HepG2 (cell line): ENCODE results near the gene CTSA. TPM values are rescaled to one million over a fixed set of nuclear protein-coding genes. Genes with fewer than 3 reads are reported as not detected.

Experiments
- EZH2 ChIP-seq: conservative IDR thresholded peaks from 2 replicates; pipeline ENCODE4 v1.6.1; 2012; ENCODE audit warnings: mild to moderate bottlenecking, low read depth, low read length, moderate library complexity
- MBNL3 ChIP-seq: fragments of 250-450 bp; sonication (Bioruptor Pico); conservative IDR thresholded peaks from 2 replicates; pipeline ENCODE4 v1.8.0; 2022; ENCODE audit warnings: mild to moderate bottlenecking, inconsistent platforms
- MED13 ChIP-seq: sonication (generic); formaldehyde crosslinking; IDR thresholded peaks from 2 replicates; pipeline ENCODE4 v1.5.0; 2020; ENCODE audit warnings: missing genetic modification reagents
- PLSCR1 ChIP-seq: sonication (generic); formaldehyde crosslinking; IDR thresholded peaks from 2 replicates; pipeline ENCODE4 v1.5.0; 2020; ENCODE audit warnings: missing genetic modification reagents, mild to moderate bottlenecking, borderline replicate concordance
- REPIN1 ChIP-seq: sonication (generic); formaldehyde crosslinking; IDR thresholded peaks from 2 replicates; pipeline ENCODE4 v1.8.0; 2022; ENCODE audit warnings: missing genetic modification reagents, low read depth, mild to moderate bottlenecking, borderline replicate concordance
- RNF219 ChIP-seq: sonication (generic); formaldehyde crosslinking; IDR thresholded peaks from 2 replicates; pipeline ENCODE4 v1.5.0; 2020; ENCODE audit warnings: mild to moderate bottlenecking, missing genetic modification reagents
- ZHX2 ChIP-seq, 2 experiments: sonication (generic) in 1 of 2; formaldehyde crosslinking in 1 of 2; IDR thresholded peaks; 2 replicates each; pipeline versions ENCODE4 v1.6.1 to v1.9.0; 2014 to 2022; ENCODE audit warnings: antibody characterized with exemption in 1 of 2, borderline replicate concordance in 1 of 2, inconsistent platforms in 1 of 2, low read depth in 1 of 2, missing genetic modification reagents in 1 of 2
- ZNF124 ChIP-seq: sonication (generic); formaldehyde crosslinking; IDR thresholded peaks from 2 replicates; pipeline ENCODE4 v1.4.0; 2020; ENCODE audit warnings: missing genetic modification reagents
- ZNF597 ChIP-seq: sonication (generic); formaldehyde crosslinking; IDR thresholded peaks from 2 replicates; pipeline ENCODE4 v1.5.0; 2020; ENCODE audit warnings: missing genetic modification reagents
- ZNF670 ChIP-seq: sonication (generic); formaldehyde crosslinking; IDR thresholded peaks from 2 replicates; pipeline ENCODE4 v1.8.0; 2022; ENCODE audit warnings: mild to moderate bottlenecking, missing genetic modification reagents, borderline replicate concordance
- ZNF749 ChIP-seq: sonication (generic); formaldehyde crosslinking; IDR thresholded peaks from 2 replicates; pipeline ENCODE4 v1.8.0; 2022; ENCODE audit warnings: mild to moderate bottlenecking, missing genetic modification reagents, moderate library complexity, borderline replicate concordance
- polyA plus RNA-seq, 8 experiments: library from polyadenylated mRNA; depleted of rRNA in 3 of 8; stranded (reverse) in 7 of 8; unstranded in 1 of 8; fragments of >200 nt; fragmentation: Illumina TruSeq in 4 of 8; extraction: Trizol in 4 of 8; gene quantifications; 2 replicates each; pipeline versions ENCODE4 v1.2.1 to v1.2.3, GENCODE V29; 2011 to 2016; ENCODE audit warnings: low read depth in 4 of 8, missing spikeins in 1 of 8, mixed read lengths in 1 of 8; ENCODE audit not compliant: insufficient read depth in 1 of 8
- total RNA-seq, 5 experiments: library from RNA; depleted of rRNA; stranded (reverse); fragments of >200 nt; fragmentation: Illumina TruSeq; extraction: Trizol; gene quantifications; 2 replicates each; pipeline ENCODE4 v1.2.3, GENCODE V29; 2016; ENCODE audit warnings: low read depth in 1 of 5
- TF ChIP-seq, protein P1 (sequence below): IDR thresholded peaks from 2 replicates; pipeline ENCODE4 v1.6.1; 2016; ENCODE audit warnings: missing genetic modification reagents, missing compliant biosample characterization
- TF ChIP-seq, protein P2 (sequence below): sonication (generic); formaldehyde crosslinking; IDR thresholded peaks from 2 replicates; pipeline ENCODE4; 2020; ENCODE audit warnings: missing genetic modification reagents, mild to moderate bottlenecking, borderline replicate concordance

The CTSA gene
- total and polyA plus RNA-seq, 2 of the 13 experiments (the other 11 are each of a cell fraction or from before 2014, with no cell fraction given) = 202 to 231 TPM

DNA sequence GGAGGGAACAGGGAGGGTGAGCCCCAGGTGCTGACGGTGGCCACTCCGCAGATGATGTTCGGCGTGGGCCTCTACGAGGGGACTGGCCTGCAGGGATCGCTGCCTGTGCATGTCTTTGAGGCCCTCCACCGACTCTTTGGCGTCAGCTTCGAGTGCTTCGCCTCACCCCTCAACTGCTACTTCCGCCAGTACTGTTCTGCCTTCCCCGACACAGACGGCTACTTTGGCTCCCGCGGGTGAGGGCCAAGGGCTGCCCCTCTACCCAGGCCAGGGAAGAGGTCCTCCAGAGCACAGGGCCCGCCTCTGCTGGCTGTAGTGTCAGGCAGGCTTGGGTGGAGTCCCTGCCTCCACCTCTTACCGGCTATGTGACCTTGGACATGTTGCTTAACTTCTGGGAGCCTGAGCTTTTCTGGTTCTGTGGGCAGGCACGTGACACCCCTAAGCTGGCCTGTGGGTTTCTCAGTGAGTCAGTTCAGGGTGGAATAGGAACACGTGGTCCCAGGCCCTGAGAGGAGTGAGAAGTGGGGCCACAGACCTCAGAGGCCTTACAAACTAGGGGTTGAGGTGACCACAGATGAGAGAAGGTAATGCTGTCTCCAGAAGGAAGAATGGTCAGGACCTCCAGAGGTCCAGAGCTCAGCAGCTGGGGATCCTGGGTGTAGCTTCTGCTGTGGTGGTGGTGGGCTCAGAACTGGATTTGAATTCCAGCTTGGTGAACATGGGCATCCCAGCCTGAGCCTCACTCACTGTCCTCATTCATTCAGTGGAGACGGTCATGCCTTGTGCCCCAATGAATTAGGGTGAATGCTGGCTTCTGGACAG lies 55.2 kb downstream of the CTSA start (continued):
- TF ChIP-seq ZHX2 (IDR thresholded peaks at IDR 0.05; ENCODE audit: low read depth) (peak; percentile 74; the same call in 1 of the 2 replicates), ZHX2 (CRISPR knock-in tag; IDR thresholded peaks at IDR 0.05; ENCODE audit: borderline replicate concordance) (no peak), EZH2 (no peak), RNF219 (CRISPR knock-in tag) (no peak), MBNL3 (no peak), ZNF670 (CRISPR knock-in tag) (peak; percentile 72; the same call in 1 of the 2 replicates), ZNF124 (CRISPR knock-in tag) (peak; percentile 87), ZNF597 (no peak), PLSCR1 (peak; percentile 97), REPIN1 (CRISPR knock-in tag) (peak; percentile 98), ZNF749 (CRISPR knock-in tag) (no peak), MED13 (CRISPR knock-in tag) (peak; percentile 76; the same call in 1 of the 2 replicates)
- TF ChIP-seq, protein P1, sequence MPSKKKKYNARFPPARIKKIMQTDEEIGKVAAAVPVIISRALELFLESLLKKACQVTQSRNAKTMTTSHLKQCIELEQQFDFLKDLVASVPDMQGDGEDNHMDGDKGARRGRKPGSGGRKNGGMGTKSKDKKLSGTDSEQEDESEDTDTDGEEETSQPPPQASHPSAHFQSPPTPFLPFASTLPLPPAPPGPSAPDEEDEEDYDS (CRISPR knock-in tag) = peak; percentile 69
- TF ChIP-seq, protein P2, sequence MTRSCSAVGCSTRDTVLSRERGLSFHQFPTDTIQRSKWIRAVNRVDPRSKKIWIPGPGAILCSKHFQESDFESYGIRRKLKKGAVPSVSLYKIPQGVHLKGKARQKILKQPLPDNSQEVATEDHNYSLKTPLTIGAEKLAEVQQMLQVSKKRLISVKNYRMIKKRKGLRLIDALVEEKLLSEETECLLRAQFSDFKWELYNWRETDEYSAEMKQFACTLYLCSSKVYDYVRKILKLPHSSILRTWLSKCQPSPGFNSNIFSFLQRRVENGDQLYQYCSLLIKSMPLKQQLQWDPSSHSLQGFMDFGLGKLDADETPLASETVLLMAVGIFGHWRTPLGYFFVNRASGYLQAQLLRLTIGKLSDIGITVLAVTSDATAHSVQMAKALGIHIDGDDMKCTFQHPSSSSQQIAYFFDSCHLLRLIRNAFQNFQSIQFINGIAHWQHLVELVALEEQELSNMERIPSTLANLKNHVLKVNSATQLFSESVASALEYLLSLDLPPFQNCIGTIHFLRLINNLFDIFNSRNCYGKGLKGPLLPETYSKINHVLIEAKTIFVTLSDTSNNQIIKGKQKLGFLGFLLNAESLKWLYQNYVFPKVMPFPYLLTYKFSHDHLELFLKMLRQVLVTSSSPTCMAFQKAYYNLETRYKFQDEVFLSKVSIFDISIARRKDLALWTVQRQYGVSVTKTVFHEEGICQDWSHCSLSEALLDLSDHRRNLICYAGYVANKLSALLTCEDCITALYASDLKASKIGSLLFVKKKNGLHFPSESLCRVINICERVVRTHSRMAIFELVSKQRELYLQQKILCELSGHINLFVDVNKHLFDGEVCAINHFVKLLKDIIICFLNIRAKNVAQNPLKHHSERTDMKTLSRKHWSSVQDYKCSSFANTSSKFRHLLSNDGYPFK (CRISPR knock-in tag) = peak; percentile 70; the same call in 1 of the 2 replicates
